Measurements from ENCODE around the gene AJUBA.

DNA sequence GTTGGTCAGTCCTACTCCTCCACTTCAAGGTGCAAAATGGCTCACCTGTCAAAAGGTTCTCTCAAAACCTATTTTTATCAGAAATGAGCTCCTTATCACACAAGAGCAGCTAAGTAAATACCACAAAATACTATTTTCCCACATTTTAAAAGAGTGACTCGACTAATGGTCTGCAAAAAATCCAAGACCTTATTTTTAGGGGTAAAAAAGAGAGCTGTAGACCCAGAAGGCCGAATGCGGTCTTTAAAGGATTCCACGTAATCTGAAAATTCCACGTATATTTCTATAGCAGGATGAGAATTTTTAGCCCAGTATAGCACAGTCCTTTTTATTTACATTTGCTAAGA, 23.8 kb upstream of the AJUBA start:
- TF ChIP-seq, protein P1, sequence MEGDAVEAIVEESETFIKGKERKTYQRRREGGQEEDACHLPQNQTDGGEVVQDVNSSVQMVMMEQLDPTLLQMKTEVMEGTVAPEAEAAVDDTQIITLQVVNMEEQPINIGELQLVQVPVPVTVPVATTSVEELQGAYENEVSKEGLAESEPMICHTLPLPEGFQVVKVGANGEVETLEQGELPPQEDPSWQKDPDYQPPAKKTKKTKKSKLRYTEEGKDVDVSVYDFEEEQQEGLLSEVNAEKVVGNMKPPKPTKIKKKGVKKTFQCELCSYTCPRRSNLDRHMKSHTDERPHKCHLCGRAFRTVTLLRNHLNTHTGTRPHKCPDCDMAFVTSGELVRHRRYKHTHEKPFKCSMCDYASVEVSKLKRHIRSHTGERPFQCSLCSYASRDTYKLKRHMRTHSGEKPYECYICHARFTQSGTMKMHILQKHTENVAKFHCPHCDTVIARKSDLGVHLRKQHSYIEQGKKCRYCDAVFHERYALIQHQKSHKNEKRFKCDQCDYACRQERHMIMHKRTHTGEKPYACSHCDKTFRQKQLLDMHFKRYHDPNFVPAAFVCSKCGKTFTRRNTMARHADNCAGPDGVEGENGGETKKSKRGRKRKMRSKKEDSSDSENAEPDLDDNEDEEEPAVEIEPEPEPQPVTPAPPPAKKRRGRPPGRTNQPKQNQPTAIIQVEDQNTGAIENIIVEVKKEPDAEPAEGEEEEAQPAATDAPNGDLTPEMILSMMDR (IDR thresholded peaks at IDR 0.05), result no peak
- no peak for TF ChIP-seq POLR2A (IDR thresholded peaks at IDR 0.05)
- no peak for TF ChIP-seq POLR2AphosphoS5 (IDR thresholded peaks at IDR 0.05)
- no peak for TF ChIP-seq EP300 (IDR thresholded peaks at IDR 0.05)
